ENCODE data around the gene QRFP.
"Not testable (repeated sequence)": the region's sequence is repeated elsewhere in the genome, so short reads cannot be mapped to it uniquely, and the experiment has no call there.

QRFP gene

GRCh38 chr9:130918826-130919558 is 22.4 kb upstream of the QRFP start:
- DNase-seq: no peak

- DNase-seq: no peak
Observed at GRCh38 chr9:130918101-130918825, 21.7 kb upstream of the QRFP start.

- DNase-seq: no peak
Observed at GRCh38 chr9:130917168-130917960, 20.8 kb upstream of the QRFP start.

- no peak for DNase-seq
Observed at GRCh38 chr9:130915096-130915447, 18.5 kb upstream of the QRFP start.

- no peak for DNase-seq
Observed at GRCh38 chr9:130914417-130915095, 17.9 kb upstream of the QRFP start.

GRCh38 chr9:130913599-130914416 is 17.2 kb upstream of the QRFP start:
- no peak for DNase-seq

GRCh38 chr9:130912932-130913598 is 16.5 kb upstream of the QRFP start:
- DNase-seq: no peak

- DNase-seq: no peak
Observed at GRCh38 chr9:130911254-130912049, 14.8 kb upstream of the QRFP start.

- DNase-seq: not testable (repeated sequence)
Observed at GRCh38 chr9:130910670-130911069, 14.1 kb upstream of the QRFP start.

- not testable (repeated sequence) for DNase-seq
Observed at GRCh38 chr9:130910041-130910440, 13.4 kb upstream of the QRFP start.

GRCh38 chr9:130908878-130909355 is 12.3 kb upstream of the QRFP start:
- no peak for DNase-seq

- DNase-seq: no peak
Observed at GRCh38 chr9:130908146-130908877, 11.7 kb upstream of the QRFP start.

GRCh38 chr9:130906735-130907416 is 10.3 kb upstream of the QRFP start:
- no peak for DNase-seq

- DNase-seq: no peak
Observed at GRCh38 chr9:130905902-130906734, 9.5 kb upstream of the QRFP start.

- no peak for DNase-seq
Observed at GRCh38 chr9:130905125-130905901, 8.7 kb upstream of the QRFP start.

GRCh38 chr9:130904070-130905044 is 7.7 kb upstream of the QRFP start:
- DNase-seq: no peak

Data from CD4-positive, alpha-beta T cell treated with Interleukin-4 for 4 hours (primary cell).